NT2/D1 (cell line): ENCODE data around the gene BACH2.

Experiments used
- DNase-seq: peaks from one replicate; pipeline ENCODE4 v3.0.0-alpha.2; 2011; ENCODE audit warnings: low read depth, low spot score
- H3K27me3 ChIP-seq: 2 replicates; pipeline ENCODE4 v1.6.0; 2011; ENCODE audit warnings: mild to moderate bottlenecking; ENCODE audit not compliant: insufficient read length, insufficient read depth
- H3K36me3 ChIP-seq: 2 replicates; pipeline ENCODE4 v1.6.1; 2011; ENCODE audit warnings: mild to moderate bottlenecking, low read length, mixed read lengths; ENCODE audit not compliant: insufficient read depth, insufficient read length
- H3K4me1 ChIP-seq: 2 replicates; pipeline ENCODE4 v1.5.1; 2011; ENCODE audit not compliant: insufficient read depth, insufficient read length
- H3K4me3 ChIP-seq: 2 replicates; pipeline ENCODE4 v1.5.1; 2011; ENCODE audit warnings: low read depth; ENCODE audit not compliant: insufficient read length
- H3K9ac ChIP-seq: 2 replicates; pipeline ENCODE4 v1.6.0; 2011; ENCODE audit warnings: low read depth; ENCODE audit not compliant: insufficient read length
- H3K9me3 ChIP-seq: 2 replicates; pipeline ENCODE4 v1.5.1; 2011; ENCODE audit warnings: mild to moderate bottlenecking, low read length; ENCODE audit not compliant: insufficient read depth
- SUZ12 ChIP-seq: IDR thresholded peaks from 2 replicates; pipeline ENCODE4 v1.6.1; 2011; ENCODE audit not compliant: insufficient read length, insufficient read depth; ENCODE audit errors: extremely low read depth
- YY1 ChIP-seq: IDR thresholded peaks from 2 replicates; pipeline ENCODE4 v1.6.1; 2011; ENCODE audit not compliant: insufficient read length, insufficient read depth
- ZNF274 ChIP-seq: IDR thresholded peaks from 2 replicates; pipeline ENCODE4 v1.6.1; 2011; ENCODE audit warnings: mild to moderate bottlenecking, low read depth, low read length

Gene BACH2

GRCh38 chr6:90301816-90302215 lies 5.2 kb upstream of the BACH2 start:
- Histone ChIP-seq H3K27me3 (no peaks in the 10 kb centered on the region), H3K4me3 (no peak overlapping the region), H3K4me1 (no peaks in the 10 kb centered on the region), H3K9ac (no peak overlapping the region), H3K9me3 (no peaks in the 10 kb centered on the region), H3K36me3 (no peaks in the 10 kb centered on the region)
- DNase-seq, result no peak
- no peak for TF ChIP-seq YY1
- TF ChIP-seq SUZ12, result no peak
- TF ChIP-seq ZNF274, result no peak

- no peaks in the 10 kb centered on the region for H3K9me3 ChIP-seq
- no peaks in the 10 kb centered on the region for H3K4me1 ChIP-seq
- no peak overlapping the region for H3K4me3 ChIP-seq
- DNase-seq, result no peak
- no peak for TF ChIP-seq YY1
- no peaks in the 10 kb centered on the region for H3K36me3 ChIP-seq
- peaks cover 21% of the 10 kb centered on the region for H3K27me3 ChIP-seq
- no peak overlapping the region for H3K9ac ChIP-seq
Measured at GRCh38 chr6:90298459-90299053, 1.9 kb upstream of the BACH2 start.

- Histone ChIP-seq H3K9me3 (no peaks in the 10 kb centered on the region), H3K27me3 (peaks cover 27% of the 10 kb centered on the region), H3K9ac (peak overlapping the region; percentile 88), H3K4me1 (no peaks in the 10 kb centered on the region), H3K4me3 (no peak overlapping the region), H3K36me3 (no peaks in the 10 kb centered on the region)
- DNase-seq, result no peak
- no peak for TF ChIP-seq ZNF274
- no peak for TF ChIP-seq SUZ12
- TF ChIP-seq YY1, result no peak
Measured at GRCh38 chr6:90297867-90298381, 1.3 kb upstream of the BACH2 start.

GRCh38 chr6:90297115-90297866 lies 648 bp upstream of the BACH2 start:
- Histone ChIP-seq H3K9me3 (no peaks in the 10 kb centered on the region), H3K27me3 (peaks cover 33% of the 10 kb centered on the region), H3K4me1 (no peaks in the 10 kb centered on the region), H3K4me3 (peak overlapping the region; percentile 59), H3K36me3 (no peaks in the 10 kb centered on the region), H3K9ac (peak overlapping the region; percentile 88)
- no peak for DNase-seq
- TF ChIP-seq SUZ12 (no peak), YY1 (no peak), ZNF274 (no peak)

- Histone ChIP-seq H3K4me3 (peak overlapping the region; percentile 59), H3K36me3 (no peaks in the 10 kb centered on the region), H3K9me3 (no peaks in the 10 kb centered on the region), H3K4me1 (no peaks in the 10 kb centered on the region), H3K27me3 (peaks cover 38% of the 10 kb centered on the region), H3K9ac (peak overlapping the region; percentile 76)
- no peak for DNase-seq
- no peak for TF ChIP-seq SUZ12
- no peak for TF ChIP-seq ZNF274
- no peak for TF ChIP-seq YY1
Measured at GRCh38 chr6:90295854-90296340, 746 bp downstream of the BACH2 start.

- no peaks in the 10 kb centered on the region for H3K4me1 ChIP-seq
- H3K4me3 ChIP-seq, result peak overlapping the region; percentile 59
- H3K27me3 ChIP-seq, result peaks cover 38% of the 10 kb centered on the region
- H3K36me3 ChIP-seq, result no peaks in the 10 kb centered on the region
- DNase-seq, result no peak
- no peaks in the 10 kb centered on the region for H3K9me3 ChIP-seq
- peak overlapping the region; percentile 76 for H3K9ac ChIP-seq
- no peak for TF ChIP-seq ZNF274
- TF ChIP-seq YY1, result no peak
- no peak for TF ChIP-seq SUZ12
Measured at GRCh38 chr6:90294989-90295853, 1.4 kb downstream of the BACH2 start.

GRCh38 chr6:90294614-90294988 lies 2.0 kb downstream of the BACH2 start:
- TF ChIP-seq ZNF274 (no peak), SUZ12 (no peak), YY1 (no peak)
- Histone ChIP-seq H3K9ac (peak overlapping the region; percentile 76), H3K9me3 (no peaks in the 10 kb centered on the region), H3K27me3 (peaks cover 38% of the 10 kb centered on the region), H3K4me1 (no peaks in the 10 kb centered on the region), H3K36me3 (no peaks in the 10 kb centered on the region), H3K4me3 (peak overlapping the region; percentile 59)
- no peak for DNase-seq
